Mucosa of descending colon (tissue), 3 donors: ENCODE measurements around the gene MAN1C1. TPM values are rescaled to one million over a fixed set of nuclear protein-coding genes. Genes with fewer than 3 reads are reported as not detected.

Experiments
- ATAC-seq: fragments of 200-7000 bp; cut with Tn5 transposase; one replicate; pipeline ENCODE4 v1.9.1; 2020; ENCODE audit warnings: mild to moderate bottlenecking, moderate library complexity
- DNase-seq, 3 donors: peaks; one replicate each; pipeline ENCODE4 v3.0.0-alpha.2; 2020
- H3K36me3 ChIP-seq: fragments of 200-600 bp; one replicate; pipeline ENCODE4 v1.8.0; 2021; ENCODE audit warnings: low read depth, mild to moderate bottlenecking
- H3K4me1 ChIP-seq: fragments of 200-600 bp; one replicate; pipeline ENCODE4 v1.8.0; 2021; ENCODE audit warnings: low read depth, mild to moderate bottlenecking
- H3K4me3 ChIP-seq: fragments of 200-600 bp; one replicate; pipeline ENCODE4 v1.8.0; 2021; ENCODE audit warnings: mild to moderate bottlenecking
- H3K9me3 ChIP-seq: fragments of 200-600 bp; one replicate; pipeline ENCODE4 v1.8.0; 2021; ENCODE audit warnings: mild to moderate bottlenecking
- CTCF ChIP-seq: fragments of 200-600 bp; IDR thresholded peaks from one replicate; pipeline ENCODE4 v1.8.0; 2022; ENCODE audit warnings: antibody characterized with exemption, mild to moderate bottlenecking
- intact Hi-C, 2 donors: fragments of 100-400 bp; cut with DNase I in 1 of 2; cut with micrococcal nuclease in 1 of 2; formaldehyde crosslinking; loops; one replicate each; pipeline versions ENCODE4 v1.11.0 to v1.11.1; 2022; cut with DNase I, micrococcal nuclease
- total RNA-seq, 3 donors: library from RNA; stranded (reverse); fragmentation: NEBNext Ultra II Directional in 2 of 3; extraction: Animal tissue kit (Norgen Biotek cat#: 25700) in 2 of 3; gene quantifications; one replicate each; pipeline versions ENCODE4 v1.2.1 to v1.2.4, GENCODE V29; 2021 to 2023
- donor health status: DM: no; HTN: no; CAD: no; lungs with moderate emphysema.
- donor health status: DM: no; HTN: no; CAD: no.
- donor health status: DM: no; HTN: yes; CAD: no.

MAN1C1 gene
- total RNA-seq, 3 donors from 2014 or later = 2.5 to 22.0 (median 6.1) TPM

- DNase-seq (no peak), ATAC-seq (no peak)
- Histone ChIP-seq H3K4me1 (peaks cover 6% of the 10 kb centered on the region), H3K36me3 (no peaks in the 10 kb centered on the region), H3K9me3 (no peaks in the 10 kb centered on the region), H3K4me3 (no peak overlapping the region)
- intact Hi-C loops = loop anchor here in 1 of 2 donors (10.0 kb wide), 1 partner anchor 52 kb away; no protein-coding TSS in a partner anchor
- no peak for TF ChIP-seq CTCF
Observed at GRCh38 chr1:25746299-25747045, 129.9 kb downstream of the MAN1C1 start.

GRCh38 chr1:25747046-25747719 is 130.6 kb downstream of the MAN1C1 start:
- intact Hi-C loops = loop anchor here in 1 of 2 donors (10.0 kb wide), 1 partner anchor 52 kb away; no protein-coding TSS in a partner anchor
- peaks cover 6% of the 10 kb centered on the region for H3K4me1 ChIP-seq

GRCh38 chr1:25748531-25749205 is 132.1 kb downstream of the MAN1C1 start:
- no peaks in the 10 kb centered on the region for H3K9me3 ChIP-seq
- peaks cover under 1% of the 10 kb centered on the region for H3K4me1 ChIP-seq
- no peak for ATAC-seq
- H3K36me3 ChIP-seq = no peaks in the 10 kb centered on the region
- TF ChIP-seq CTCF = no peak
- no peak overlapping the region for H3K4me3 ChIP-seq
- intact Hi-C loops = loop anchor here in 1 of 2 donors (10.0 kb wide), 1 partner anchor 54 kb away; no protein-coding TSS in a partner anchor
- DNase-seq = no peak

More at GRCh38 chr1:25747046-25747719, 130.6 kb downstream of the MAN1C1 start:
- no peak for TF ChIP-seq CTCF
- ATAC-seq = no peak
- Histone ChIP-seq H3K4me3 (no peak overlapping the region), H3K9me3 (no peaks in the 10 kb centered on the region), H3K36me3 (no peaks in the 10 kb centered on the region)
- DNase-seq = no peak

GRCh38 chr1:25750923-25751605 is 134.5 kb downstream of the MAN1C1 start:
- H3K9me3 ChIP-seq = no peaks in the 10 kb centered on the region
- no peak for DNase-seq
- no peak for TF ChIP-seq CTCF
- H3K36me3 ChIP-seq = no peaks in the 10 kb centered on the region
- H3K4me1 ChIP-seq = no peaks in the 10 kb centered on the region
- H3K4me3 ChIP-seq = no peak overlapping the region
- intact Hi-C loops = no loop called here
- no peak for ATAC-seq

GRCh38 chr1:25754470-25755181 is 138.0 kb downstream of the MAN1C1 start:
- DNase-seq (no peak), ATAC-seq (peak; percentile 9)

More at GRCh38 chr1:25754470-25755181, 138.0 kb downstream of the MAN1C1 start:
- Histone ChIP-seq H3K4me1 (no peaks in the 10 kb centered on the region), H3K36me3 (no peaks in the 10 kb centered on the region), H3K4me3 (no peak overlapping the region), H3K9me3 (no peaks in the 10 kb centered on the region)
- no peak for TF ChIP-seq CTCF
- intact Hi-C loops = no loop called here
